MM.1S (cell line): ENCODE measurements around the gene ARHGAP42.

Experiments
- DNase-seq: peaks from one replicate; pipeline ENCODE4 v3.0.0-alpha.2; 2015
- H2AFZ ChIP-seq: fragments of 300-600 bp; sonication (generic); 2 replicates; pipeline ENCODE4 v1.6.0; 2016; ENCODE audit warnings: antibody characterized with exemption, low read length
- H3F3A ChIP-seq: fragments of 300-600 bp; sonication (generic); 2 replicates; pipeline ENCODE4 v1.6.1; 2016; ENCODE audit warnings: mild to moderate bottlenecking, antibody characterized with exemption, low read length, moderate library complexity, mixed read lengths; ENCODE audit not compliant: insufficient read depth
- H3K27ac ChIP-seq: fragments of 300-600 bp; sonication (generic); 2 replicates; pipeline ENCODE4 v1.5.1; 2016; ENCODE audit warnings: mild to moderate bottlenecking, low read length
- H3K27me3 ChIP-seq: fragments of 300-600 bp; sonication (generic); replicated peaks from 2 replicates; pipeline ENCODE4 v1.6.0; 2016; ENCODE audit warnings: low read length; ENCODE audit not compliant: insufficient read depth
- H3K36me3 ChIP-seq: fragments of 300-600 bp; sonication (generic); replicated peaks from 2 replicates; pipeline ENCODE4 v1.6.1; 2016; ENCODE audit warnings: mild to moderate bottlenecking, low read length, mixed read lengths; ENCODE audit not compliant: insufficient read depth
- H3K4me1 ChIP-seq: fragments of 300-600 bp; sonication (generic); 2 replicates; pipeline ENCODE4 v1.6.1; 2016; ENCODE audit warnings: low read length, mixed read lengths
- H3K4me2 ChIP-seq: fragments of 300-600 bp; sonication (generic); 2 replicates; pipeline ENCODE4 v1.6.0; 2016; ENCODE audit warnings: low read depth, low read length
- H3K4me3 ChIP-seq: fragments of 300-600 bp; sonication (generic); 2 replicates; pipeline ENCODE4 v1.5.1; 2016; ENCODE audit warnings: low read length, mixed read lengths
- H3K79me2 ChIP-seq: fragments of 300-600 bp; sonication (generic); 2 replicates; pipeline ENCODE4 v1.6.1; 2016; ENCODE audit warnings: mixed run types, low read length, mixed read lengths
- H3K9ac ChIP-seq: fragments of 300-600 bp; sonication (generic); 2 replicates; pipeline ENCODE4 v1.6.1; 2016; ENCODE audit warnings: low read length, mixed read lengths
- H3K9me2 ChIP-seq: fragments of 300-600 bp; sonication (generic); replicated peaks from 2 replicates; pipeline ENCODE4 v1.6.1; 2016; ENCODE audit warnings: mild to moderate bottlenecking, low read length, mixed read lengths; ENCODE audit not compliant: insufficient read depth
- H3K9me3 ChIP-seq: fragments of 300-600 bp; sonication (generic); replicated peaks from 2 replicates; pipeline ENCODE4 v1.6.1; 2016; ENCODE audit warnings: mild to moderate bottlenecking, low read length, mixed read lengths; ENCODE audit not compliant: insufficient read depth
- H4K20me1 ChIP-seq: fragments of 300-600 bp; sonication (generic); 2 replicates; pipeline ENCODE4 v1.6.1; 2016; ENCODE audit warnings: mild to moderate bottlenecking, low read length, moderate library complexity, mixed read lengths; ENCODE audit not compliant: insufficient read depth
- CTCF ChIP-seq: fragments of 300-600 bp; sonication (generic); IDR thresholded peaks from 2 replicates; pipeline ENCODE4 v1.5.1; 2016; ENCODE audit warnings: antibody characterized with exemption, low read length, mixed read lengths
- EZH2 ChIP-seq: fragments of 300-600 bp; sonication (generic); optimal IDR thresholded peaks from 2 replicates; pipeline ENCODE3; 2017; ENCODE audit warnings: low read depth, mild to moderate bottlenecking, antibody characterized with exemption, low read length, mixed read lengths
- EZH2phosphoT487 ChIP-seq: fragments of 300-600 bp; sonication (generic); IDR thresholded peaks from 2 replicates; pipeline ENCODE4 v1.6.1; 2018; ENCODE audit warnings: antibody characterized with exemption, low read length

The ARHGAP42 gene

GRCh38 chr11:100705447-100705846 lies 18.4 kb downstream of the ARHGAP42 start:
- no peaks in the 10 kb centered on the region for H3K9me2 ChIP-seq
- H3K4me2 ChIP-seq = peak overlapping the region; percentile 37
- peaks cover 17% of the 10 kb centered on the region for H3K4me1 ChIP-seq
- no peak overlapping the region; the same call in 1 of the 2 replicates for H3K4me3 ChIP-seq
- TF ChIP-seq CTCF = no peak
- TF ChIP-seq EZH2 = no peak
- TF ChIP-seq EZH2phosphoT487 = no peak
- H3K27ac ChIP-seq = peak overlapping the region; percentile 50; the same call in 1 of the 2 replicates
- H3K36me3 ChIP-seq = no peaks in the 10 kb centered on the region
- 0 out of 2 replicates have a peak, but pooled peaks cover 2% of the 10 kb centered on the region for H3K79me2 ChIP-seq
- peaks cover 8% of the 10 kb centered on the region for H3F3A ChIP-seq
- H3K27me3 ChIP-seq = no peaks in the 10 kb centered on the region
- H2AFZ ChIP-seq = no peak overlapping the region
- H4K20me1 ChIP-seq = no peaks in the 10 kb centered on the region
- no peaks in the 10 kb centered on the region for H3K9me3 ChIP-seq
- no peak overlapping the region for H3K9ac ChIP-seq
- DNase-seq = no peak

GRCh38 chr11:100706179-100706578 lies 19.1 kb downstream of the ARHGAP42 start:
- Histone ChIP-seq H3F3A (peaks cover 8% of the 10 kb centered on the region), H3K9ac (no peak overlapping the region), H3K27me3 (no peaks in the 10 kb centered on the region), H3K4me2 (peak overlapping the region; percentile 18; the same call in 1 of the 2 replicates), H3K79me2 (0 out of 2 replicates have a peak, but pooled peaks cover 2% of the 10 kb centered on the region), H2AFZ (no peak overlapping the region), H3K9me3 (no peaks in the 10 kb centered on the region), H3K4me3 (no peak overlapping the region), H3K27ac (peak overlapping the region; percentile 50; the same call in 1 of the 2 replicates), H4K20me1 (no peaks in the 10 kb centered on the region), H3K4me1 (peaks cover 17% of the 10 kb centered on the region), H3K9me2 (no peaks in the 10 kb centered on the region), H3K36me3 (no peaks in the 10 kb centered on the region)
- TF ChIP-seq EZH2phosphoT487 = no peak
- TF ChIP-seq CTCF = no peak
- TF ChIP-seq EZH2 = no peak
- DNase-seq = peak; percentile 51

- Histone ChIP-seq H3K4me3 (no peak overlapping the region), H3K4me2 (0 out of 2 replicates have a peak overlapping the region, but pooled peaks have one; percentile 1), H4K20me1 (no peaks in the 10 kb centered on the region), H3K9me3 (no peaks in the 10 kb centered on the region), H3K9ac (no peak overlapping the region), H2AFZ (no peak overlapping the region), H3K36me3 (no peaks in the 10 kb centered on the region), H3K79me2 (peaks cover 2% of the 10 kb centered on the region; the same call in 1 of the 2 replicates), H3K27me3 (no peaks in the 10 kb centered on the region), H3K9me2 (no peaks in the 10 kb centered on the region), H3K4me1 (peaks cover 17% of the 10 kb centered on the region), H3K27ac (no peak overlapping the region), H3F3A (peaks cover 8% of the 10 kb centered on the region)
- DNase-seq = no peak
- TF ChIP-seq EZH2 (no peak), CTCF (no peak), EZH2phosphoT487 (no peak)
Observed at GRCh38 chr11:100709233-100709957, 22.3 kb downstream of the ARHGAP42 start.
